ENCODE measurements around the gene ZC3H12C.

DNA sequence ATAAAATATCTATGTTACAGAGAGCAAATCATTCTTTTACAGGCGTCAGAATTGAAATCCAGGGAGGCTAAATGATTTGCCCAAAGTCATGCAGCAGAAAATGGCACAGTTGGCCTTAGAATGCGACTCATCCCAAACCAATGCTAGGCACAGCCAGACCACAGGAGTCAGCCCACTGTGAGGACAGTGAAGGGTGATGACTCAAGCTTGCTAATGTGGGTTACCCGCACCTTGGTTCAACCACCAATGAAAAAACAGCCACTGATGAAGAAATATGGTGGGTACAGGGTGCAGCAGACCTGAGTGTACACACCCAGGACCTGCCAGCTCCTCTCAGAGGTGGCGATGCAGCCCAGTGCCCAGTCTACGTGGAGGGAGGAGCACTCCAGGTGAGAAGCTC lies 89.7 kb downstream of the ZC3H12C start:
- TF ChIP-seq, protein P1, sequence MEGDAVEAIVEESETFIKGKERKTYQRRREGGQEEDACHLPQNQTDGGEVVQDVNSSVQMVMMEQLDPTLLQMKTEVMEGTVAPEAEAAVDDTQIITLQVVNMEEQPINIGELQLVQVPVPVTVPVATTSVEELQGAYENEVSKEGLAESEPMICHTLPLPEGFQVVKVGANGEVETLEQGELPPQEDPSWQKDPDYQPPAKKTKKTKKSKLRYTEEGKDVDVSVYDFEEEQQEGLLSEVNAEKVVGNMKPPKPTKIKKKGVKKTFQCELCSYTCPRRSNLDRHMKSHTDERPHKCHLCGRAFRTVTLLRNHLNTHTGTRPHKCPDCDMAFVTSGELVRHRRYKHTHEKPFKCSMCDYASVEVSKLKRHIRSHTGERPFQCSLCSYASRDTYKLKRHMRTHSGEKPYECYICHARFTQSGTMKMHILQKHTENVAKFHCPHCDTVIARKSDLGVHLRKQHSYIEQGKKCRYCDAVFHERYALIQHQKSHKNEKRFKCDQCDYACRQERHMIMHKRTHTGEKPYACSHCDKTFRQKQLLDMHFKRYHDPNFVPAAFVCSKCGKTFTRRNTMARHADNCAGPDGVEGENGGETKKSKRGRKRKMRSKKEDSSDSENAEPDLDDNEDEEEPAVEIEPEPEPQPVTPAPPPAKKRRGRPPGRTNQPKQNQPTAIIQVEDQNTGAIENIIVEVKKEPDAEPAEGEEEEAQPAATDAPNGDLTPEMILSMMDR (IDR thresholded peaks at IDR 0.05) = no peak
- no peak for TF ChIP-seq POLR2A (IDR thresholded peaks at IDR 0.05)
